ENCODE results near the gene TACC2.
"Not testable (repeated sequence)": the region's sequence is repeated elsewhere in the genome, so short reads cannot be mapped to it uniquely, and the experiment has no call there.

Gene TACC2

DNA sequence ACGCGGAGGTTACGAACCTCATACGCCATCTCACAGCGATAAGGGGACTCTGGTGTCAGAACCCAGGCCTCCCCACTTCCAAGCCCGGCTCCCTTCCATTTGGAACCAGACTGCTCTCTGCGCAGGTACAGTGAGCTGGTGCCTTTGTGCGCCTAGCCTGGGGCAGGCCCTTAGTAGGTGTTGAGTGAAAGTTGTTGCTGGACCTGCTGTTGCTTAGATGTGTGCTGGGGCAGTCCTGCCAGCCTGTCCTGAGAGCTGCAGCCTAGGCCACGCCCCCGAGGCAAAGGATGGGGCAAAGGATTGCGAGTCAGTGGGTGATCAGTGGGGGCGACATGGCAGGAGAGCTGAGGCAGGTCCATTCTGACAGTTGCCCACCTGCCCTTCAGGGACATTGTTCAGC lies 209.7 kb downstream of the TACC2 start:
- DNase-seq: no peak

DNA sequence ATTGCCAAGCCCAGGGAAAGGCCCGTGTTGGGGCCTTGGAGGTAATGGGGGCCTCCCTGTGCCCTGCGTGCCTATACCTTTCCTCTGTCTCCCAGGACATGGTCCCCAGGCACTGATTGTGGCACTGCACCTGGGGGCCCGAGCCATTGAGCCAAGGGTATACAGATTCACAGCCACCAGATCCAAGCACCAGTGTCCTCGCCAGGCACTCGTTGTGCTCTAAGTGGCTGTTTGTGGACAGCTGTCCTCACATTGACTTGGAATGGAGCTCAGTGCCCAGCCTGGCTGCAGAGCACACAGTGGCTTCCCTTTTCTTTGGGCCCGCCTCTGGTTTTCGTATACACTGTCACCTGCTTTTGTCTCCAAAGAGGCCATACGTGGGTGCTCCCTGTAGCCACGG lies 210.1 kb downstream of the TACC2 start:
- no peak for DNase-seq

DNA sequence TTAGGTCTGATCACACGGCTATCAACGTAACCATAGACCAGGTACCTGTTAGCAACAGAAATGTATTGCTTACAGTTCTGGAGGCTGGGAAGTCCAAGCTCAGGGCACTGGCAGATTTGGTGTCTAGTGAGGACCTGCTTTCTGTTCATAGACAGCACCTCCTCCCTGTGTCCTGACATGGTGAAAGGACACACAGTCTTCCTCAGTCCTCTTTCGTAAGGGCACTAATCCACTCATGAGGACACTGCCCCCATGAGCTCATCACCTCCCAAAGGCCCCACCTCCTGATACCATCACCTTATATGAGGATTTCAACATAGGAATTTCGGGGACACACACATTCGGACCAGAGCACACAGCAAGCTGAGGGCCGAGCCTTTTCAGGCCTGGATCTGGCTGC lies 210.7 kb downstream of the TACC2 start:
- no peak for DNase-seq

DNA sequence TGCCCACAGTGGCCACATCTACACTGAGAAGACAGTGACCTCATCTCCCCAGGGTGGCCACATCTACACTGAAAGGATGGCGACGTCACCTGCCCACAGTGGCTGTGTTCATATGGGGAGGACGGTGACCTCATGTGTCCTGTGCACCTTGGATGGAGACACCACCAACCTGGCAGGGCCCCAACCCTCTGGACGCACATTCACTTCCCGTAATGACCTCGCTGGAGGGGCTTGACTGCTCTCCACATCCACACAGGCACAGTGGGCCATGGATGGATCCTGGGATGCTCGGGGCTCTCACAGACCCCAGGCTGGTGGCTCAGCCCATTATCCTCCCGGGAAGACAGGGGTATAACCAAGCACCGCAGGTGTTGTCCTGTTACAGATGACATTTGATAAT lies 212.4 kb downstream of the TACC2 start:
- DNase-seq: no peak

DNA sequence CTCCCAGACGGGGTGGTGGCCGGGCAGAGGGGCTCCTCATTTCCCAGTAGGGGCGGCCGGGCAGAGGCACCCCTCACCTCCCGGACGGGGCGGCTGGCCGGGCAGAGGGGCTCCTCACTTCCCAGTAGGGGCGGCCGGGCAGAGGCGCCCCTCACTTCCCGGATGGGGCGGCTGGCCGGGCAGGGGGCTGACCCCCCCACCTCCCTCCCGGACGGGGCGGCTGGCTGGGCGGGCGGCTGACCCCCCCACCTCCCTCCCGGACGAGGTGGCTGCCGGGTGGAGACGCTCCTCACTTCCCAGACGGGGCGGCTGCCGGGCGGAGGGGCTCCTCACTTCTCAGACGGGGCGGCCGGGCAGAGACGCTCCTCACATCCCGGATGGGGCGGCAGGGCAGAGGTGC lies 214.2 kb downstream of the TACC2 start:
- not testable (repeated sequence) for DNase-seq

DNA sequence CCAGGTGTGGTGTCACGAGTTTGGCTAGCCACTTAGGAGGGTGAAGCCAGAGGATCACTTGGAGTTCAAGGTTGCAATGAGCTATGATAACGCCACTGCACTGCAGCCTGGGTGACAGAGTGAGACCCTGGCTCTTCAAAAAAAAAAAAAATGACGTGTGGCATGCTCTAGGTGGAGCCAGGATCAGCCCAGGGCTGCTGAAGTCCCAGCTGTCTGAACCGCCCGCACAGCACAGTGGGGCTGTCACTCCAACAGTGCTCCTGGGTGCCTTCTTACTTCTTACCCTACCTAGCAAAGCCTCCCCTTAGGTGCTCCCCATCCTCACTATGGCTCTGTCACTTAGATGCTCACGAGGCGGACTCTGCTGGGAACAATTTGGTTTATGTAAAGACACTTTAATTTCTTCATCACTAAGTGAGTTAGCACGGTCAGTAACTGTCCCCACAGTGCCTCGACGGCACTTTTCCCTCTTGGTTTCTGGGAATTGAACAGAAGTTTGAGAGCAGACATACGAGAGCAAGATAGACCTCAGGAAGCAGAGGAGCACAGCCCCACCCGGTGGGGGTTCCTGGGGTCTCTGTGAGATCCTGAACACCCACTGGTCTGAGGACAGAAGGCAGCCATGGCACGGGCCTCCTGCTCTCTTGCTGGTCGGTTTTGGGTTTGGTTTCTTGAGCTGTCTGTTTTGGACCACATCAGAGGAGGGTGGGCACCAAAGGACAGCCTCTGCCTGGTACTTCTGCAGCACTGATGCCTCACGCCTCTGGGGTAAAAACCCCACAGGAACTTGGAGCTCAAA lies 215.9 kb downstream of the TACC2 start:
- DNase-seq: no peak

DNA sequence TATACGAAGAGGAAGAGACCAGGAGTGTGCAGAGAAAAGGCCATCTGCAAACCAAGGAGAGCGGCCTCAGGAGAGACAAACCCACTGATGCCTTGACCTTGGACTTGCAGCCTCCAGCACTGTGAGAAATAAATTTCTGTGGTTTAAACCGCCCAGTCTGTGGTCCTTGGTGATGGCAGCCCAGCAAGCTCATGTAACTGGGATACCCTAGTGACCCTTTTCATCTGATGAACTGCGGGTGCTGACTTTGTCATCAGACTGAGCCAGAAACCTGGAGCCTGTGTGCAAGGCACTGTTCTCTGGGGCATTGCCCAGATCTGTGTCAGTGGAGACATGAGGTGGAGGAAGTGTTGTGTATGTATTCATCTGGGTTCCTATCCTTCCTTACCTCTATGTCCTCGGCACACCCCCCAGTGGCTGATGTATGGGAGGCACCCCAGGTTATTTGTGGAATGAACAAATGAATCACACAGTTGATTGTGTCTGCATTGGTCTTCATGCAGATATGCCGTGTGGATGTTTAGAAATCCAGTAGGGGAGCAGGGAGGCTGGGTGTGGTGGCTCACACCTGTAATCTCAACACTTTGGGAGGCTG lies 217.6 kb downstream of the TACC2 start:
- DNase-seq: no peak

DNA sequence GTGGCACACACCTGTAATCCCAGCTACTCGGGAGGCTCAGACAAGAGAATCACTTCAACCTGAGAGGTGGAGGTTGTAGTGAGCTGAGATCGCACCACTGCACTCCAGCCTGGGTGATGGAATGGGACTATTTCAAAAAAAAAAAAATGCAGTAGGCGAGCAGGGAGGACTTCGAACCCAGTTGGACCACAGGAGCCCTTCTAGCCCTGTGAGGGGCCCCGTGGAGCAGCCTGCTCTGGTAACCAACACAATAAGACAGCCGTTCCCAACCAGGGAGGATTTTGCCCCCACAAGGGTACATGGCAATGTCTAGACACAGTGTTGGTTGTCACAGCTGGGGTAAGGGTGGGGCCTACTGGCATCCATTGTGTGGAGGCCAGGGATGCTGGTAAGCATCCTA lies 218.2 kb downstream of the TACC2 start:
- DNase-seq: no peak

DNA sequence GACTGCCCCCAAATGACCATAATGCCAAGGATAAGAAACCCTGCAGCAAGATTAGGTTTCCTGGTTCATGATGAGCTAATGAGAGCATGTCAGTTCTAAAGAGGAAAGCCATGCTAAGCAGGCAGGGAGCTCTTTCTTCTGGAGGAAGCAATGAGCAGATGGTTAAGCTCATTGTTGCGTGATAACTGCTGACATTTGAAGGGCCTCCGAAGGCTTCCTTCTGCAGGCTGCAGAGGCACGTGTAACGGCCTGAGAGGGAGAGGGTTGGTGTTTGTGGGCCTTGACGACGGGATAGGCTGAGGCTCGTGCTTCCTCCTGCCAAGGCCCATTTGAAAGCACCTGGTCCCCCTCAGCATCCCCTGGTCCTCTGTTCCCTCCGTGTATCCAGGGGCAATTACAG lies 218.6 kb downstream of the TACC2 start:
- DNase-seq: no peak

DNA sequence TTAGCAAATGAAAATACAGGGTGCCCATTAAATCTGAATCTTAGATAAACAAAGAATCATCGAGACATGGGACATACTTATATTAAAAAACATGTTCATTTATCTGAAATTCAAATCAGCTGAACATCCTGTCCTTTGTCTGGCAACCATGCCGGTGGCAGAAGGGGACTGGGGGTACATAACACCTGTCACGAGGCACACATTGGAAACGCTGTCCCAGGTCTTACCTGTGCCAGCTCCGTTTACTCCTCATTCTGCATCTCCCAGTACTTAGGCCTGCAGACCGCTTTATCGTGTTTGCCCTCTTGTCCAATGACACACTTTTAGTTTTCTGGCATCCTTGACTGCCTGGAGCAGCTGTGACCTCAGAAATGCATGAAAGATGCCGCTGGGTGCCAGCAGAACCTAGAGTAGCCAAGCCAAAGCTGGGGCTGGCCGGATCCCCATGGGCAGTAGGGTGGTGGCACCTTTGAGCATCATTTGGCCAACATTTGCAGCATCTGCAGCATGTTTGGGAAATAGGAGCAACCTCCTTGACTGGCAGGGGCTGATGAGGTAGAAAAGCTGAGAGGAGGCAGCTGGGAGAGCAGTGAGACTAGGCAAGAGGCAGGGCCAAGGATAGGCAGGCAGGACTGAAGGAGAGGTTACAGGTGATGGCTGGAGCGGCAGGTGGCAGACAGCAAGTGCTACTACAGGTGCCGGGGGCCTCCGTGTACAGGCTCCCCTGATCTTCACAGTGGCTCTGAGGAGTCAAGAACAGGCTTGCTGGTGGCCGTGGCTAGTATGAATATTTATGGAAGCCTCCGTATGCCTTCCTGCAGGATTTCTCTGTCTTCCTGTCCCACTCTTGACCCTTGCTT lies 219.8 kb downstream of the TACC2 start:
- DNase-seq: no peak

DNA sequence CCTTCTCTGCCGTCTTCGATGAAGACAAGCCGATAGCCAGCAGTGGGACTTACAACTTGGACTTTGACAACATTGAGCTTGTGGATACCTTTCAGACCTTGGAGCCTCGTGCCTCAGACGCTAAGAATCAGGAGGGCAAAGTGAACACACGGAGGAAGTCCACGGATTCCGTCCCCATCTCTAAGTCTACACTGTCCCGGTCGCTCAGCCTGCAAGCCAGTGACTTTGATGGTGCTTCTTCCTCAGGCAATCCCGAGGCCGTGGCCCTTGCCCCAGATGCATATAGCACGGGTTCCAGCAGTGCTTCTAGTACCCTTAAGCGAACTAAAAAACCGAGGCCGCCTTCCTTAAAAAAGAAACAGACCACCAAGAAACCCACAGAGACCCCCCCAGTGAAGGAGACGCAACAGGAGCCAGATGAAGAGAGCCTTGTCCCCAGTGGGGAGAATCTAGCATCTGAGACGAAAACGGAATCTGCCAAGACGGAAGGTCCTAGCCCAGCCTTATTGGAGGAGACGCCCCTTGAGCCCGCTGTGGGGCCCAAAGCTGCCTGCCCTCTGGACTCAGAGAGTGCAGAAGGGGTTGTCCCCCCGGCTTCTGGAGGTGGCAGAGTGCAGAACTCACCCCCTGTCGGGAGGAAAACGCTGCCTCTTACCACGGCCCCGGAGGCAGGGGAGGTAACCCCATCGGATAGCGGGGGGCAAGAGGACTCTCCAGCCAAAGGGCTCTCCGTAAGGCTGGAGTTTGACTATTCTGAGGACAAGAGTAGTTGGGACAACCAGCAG lies 221.7 kb downstream of the TACC2 start:
- no peak for DNase-seq

DNA sequence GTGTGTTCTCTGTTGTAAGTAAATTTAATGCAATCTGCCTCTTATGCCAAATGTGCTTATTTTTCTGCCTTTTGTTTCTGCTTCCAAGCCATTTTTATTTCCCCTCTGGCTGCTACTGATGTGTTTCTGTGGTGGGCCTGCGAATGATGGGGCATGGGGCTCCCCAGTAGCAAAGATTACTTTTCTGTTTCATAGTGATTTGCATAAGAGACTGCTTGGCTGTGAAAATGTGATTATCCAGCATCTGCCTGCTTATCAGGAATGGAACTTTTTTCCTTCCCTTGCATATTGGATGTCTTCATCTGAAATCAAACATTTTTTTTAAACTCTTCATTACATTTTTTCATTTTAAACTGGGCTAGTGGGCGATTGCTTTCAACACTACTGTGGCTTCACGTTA lies 224.4 kb downstream of the TACC2 start:
- no peak for DNase-seq

DNA sequence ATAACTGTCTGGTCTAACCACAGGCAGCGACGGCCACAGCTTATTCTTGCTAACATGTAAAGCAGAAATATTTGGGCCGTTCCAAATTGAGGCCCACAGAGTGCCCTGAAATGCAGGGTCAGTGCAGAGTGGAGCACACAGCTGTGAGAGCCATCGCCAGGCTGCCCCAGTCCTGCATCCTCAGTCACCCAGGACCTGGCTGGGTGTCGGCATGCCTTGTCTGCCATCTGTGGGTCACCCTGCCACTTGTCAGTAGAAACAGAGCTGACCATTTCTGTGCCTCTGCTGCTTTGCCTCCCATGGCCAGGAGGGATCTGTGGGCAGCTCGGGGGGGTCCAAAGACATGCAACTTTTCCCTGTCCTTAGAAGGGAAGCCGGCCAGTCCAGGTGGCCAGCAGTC lies 224.8 kb downstream of the TACC2 start:
- DNase-seq: no peak

DNA sequence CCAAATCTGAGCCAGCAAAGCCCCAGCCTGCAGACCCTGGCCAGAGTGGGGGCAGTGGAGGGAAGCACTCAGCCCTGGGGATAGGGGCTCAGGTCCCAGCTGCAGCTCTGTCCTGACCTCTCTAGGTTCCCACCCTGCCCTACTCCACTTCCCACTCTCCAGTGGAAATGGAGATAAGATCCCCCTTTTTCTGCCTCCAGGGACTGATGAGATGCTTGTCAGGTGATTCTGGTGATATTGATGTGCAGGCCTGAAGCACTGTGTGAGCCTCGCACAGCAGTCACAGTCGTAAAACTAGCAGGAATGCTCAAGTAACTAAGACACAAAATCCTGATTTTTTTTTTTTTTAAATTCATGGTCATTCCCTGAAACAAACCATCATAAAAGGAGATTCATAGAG lies 227.1 kb downstream of the TACC2 start:
- DNase-seq: no peak

DNA sequence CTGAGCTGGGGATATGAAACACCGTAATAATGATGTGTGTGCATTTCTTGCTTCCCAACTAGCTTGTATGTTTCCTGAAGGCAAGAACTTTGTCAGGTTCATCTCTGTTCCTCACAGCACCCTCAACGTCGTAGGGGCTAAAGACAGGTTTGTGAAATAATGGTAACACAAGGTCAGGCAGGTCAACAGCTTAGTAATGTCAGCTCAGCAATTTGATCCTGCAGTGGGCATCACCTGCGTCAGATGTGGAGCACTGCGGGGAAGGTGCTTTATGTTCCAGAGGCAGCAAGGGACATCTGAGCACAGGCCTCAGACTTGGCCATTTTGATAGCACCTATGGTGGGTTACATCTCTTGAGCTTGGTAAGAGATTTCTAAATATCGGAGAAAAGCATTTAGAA lies 230.4 kb downstream of the TACC2 start:
- no peak for DNase-seq

DNA sequence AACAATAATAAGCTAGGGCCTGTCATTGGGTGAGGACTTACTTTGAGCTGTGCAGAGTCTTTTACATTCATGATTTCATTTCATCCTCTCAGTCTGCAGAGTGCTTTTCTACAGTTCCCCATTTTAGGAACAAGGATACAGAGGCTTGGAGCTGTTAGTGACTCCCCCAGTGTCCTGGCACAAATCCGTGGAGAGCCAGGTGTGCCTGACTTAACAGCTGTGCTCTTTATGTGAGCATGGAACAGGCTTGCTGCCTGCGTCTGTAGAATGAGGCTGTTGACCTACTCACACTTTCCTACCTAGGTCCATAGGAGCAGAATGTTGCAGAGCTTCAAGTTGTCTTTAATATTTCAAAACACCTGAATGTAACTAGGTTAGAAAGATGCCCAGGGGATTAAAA lies 231.8 kb downstream of the TACC2 start:
- no peak for DNase-seq

DNA sequence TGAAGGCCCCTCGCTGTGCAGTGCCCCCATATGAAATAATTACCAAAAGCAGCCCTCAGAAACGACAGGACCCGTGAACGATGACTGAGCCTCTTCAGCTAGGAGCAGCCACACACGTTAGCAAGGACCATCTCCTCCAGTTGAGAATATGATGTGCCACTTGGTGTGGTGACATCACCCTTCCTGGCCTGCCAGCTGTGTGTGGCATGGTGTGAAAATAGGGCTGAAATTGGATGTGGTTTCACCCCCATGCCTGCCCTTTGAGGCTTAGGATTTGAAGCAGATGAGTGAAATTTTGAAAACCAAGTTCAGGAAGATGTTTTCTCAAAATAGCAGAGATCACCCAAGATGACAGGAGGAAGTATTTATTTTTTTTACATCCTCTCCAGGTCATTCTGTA lies 233.0 kb downstream of the TACC2 start:
- DNase-seq: no peak

DNA sequence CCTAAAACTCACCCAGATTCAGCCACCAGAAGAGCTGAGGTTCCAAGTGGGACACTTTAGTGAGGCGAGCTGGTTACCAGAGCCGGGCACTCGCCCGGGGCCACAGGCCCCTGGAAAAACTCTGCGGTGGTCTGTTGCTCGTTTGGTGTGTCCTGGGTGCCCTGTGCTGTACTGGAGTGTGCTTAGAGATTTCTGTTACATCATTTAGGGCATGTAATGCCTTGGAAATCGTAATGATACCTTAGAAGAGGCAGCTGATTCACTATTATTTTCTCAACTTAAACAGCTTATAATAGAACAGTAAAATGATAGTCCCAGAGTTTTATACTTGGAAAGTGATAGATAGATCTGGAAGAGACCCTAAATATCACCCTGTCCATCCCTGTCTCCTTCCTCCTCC lies 233.7 kb downstream of the TACC2 start:
- DNase-seq: no peak

DNA sequence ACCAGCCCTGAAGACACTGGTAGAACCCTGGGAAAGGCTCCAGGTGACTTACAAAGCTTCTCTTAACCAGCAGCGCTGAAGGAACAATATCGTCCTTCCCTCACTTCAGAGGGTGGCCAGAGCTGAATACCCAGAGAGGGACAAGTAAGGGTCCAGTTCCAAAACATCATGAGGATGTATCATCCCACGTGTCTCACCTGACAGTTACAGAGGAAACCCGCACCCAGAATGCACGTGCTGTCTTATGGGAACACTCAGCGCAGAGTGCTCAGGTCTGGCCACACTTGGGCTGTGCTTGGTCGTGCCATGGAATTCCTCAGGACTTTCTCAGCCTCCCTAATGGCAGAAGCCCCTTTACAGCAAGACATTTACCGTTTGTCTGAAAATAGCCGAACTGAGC lies 235.2 kb downstream of the TACC2 start:
- no peak for DNase-seq

DNA sequence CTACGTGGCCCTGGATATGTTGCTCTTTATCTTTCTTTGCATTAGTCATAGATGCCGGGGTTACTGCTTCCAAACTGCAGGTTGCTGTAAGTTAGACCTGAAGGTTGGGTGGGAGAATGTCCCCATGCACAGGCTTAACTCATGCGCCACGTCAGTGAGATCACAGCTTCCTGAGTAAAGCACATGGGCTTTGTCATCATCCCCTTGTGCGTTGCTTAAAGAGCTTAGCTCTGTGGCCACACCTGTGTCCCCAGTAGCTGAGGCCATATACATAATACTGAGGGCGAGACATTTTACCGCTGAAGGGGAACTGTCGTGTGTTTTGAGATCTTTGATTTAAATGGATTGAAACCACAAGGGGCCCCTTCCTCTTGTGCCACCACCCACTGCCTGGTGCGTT lies 236.4 kb downstream of the TACC2 start:
- DNase-seq: peak in 1 of 4 experiments; percentile 9

DNA sequence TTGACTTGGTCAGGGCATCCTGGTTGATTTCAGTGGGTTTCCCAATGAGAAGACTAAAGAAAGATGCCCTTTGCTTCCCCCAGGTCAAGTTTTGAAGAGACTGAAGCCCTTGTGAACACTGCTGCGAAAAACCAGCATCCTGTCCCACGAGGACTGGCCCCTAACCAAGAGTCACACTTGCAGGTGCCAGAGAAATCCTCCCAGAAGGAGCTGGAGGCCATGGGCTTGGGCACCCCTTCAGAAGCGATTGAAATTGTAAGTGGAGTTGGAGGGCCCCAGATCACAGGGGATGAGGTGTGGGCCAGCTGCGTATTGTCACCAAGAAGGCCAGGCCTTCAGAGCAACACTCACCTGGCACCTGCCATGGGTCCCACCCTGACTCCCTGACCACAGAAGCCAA lies 238.8 kb downstream of the TACC2 start:
- DNase-seq: no peak

DNA sequence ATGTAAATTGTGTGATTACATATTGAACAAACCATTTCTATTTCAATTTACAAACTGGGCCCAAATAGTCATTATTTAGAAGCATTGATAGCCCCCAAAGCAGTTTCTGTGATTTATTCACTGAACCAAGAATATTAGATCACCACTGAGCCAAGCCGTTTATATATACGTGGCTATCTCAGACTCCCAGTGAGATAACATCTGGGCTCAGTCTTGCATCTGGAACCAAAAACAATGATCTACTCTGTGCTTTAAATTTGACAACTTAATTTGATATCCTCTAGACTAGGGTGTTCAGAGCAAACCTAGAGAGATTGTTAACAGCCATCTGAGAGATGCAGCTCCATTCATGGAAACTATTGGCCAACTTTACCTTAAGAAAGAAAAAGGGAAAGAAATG lies 240.7 kb downstream of the TACC2 start:
- DNase-seq: no peak

DNA sequence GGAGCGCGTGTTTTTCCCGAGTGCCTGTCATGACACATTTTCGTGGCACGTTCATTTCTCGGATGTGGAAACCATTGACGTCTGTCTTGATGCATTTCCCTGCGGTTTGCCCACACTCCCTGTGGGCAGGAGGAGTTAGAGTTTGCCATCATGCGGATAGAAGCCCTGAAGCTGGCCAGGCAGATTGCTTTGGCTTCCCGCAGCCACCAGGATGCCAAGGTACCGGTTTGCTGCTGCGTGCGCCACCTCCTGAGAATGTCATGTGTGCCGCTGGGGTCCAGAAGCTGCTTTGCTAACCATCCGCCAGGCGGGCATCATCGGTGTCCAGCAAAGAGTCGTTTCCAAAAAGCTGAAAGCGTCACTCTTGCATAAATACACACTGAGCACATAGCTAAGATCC lies 241.3 kb downstream of the TACC2 start:
- DNase-seq: no peak
